ENCODE results near the gene EIF3A. TPM values are rescaled to one million over a fixed set of nuclear protein-coding genes. Genes with fewer than 3 reads are reported as not detected.
"Not testable (repeated sequence)": the region's sequence is repeated elsewhere in the genome, so short reads cannot be mapped to it uniquely, and the experiment has no call there.

Gene EIF3A, protein sequence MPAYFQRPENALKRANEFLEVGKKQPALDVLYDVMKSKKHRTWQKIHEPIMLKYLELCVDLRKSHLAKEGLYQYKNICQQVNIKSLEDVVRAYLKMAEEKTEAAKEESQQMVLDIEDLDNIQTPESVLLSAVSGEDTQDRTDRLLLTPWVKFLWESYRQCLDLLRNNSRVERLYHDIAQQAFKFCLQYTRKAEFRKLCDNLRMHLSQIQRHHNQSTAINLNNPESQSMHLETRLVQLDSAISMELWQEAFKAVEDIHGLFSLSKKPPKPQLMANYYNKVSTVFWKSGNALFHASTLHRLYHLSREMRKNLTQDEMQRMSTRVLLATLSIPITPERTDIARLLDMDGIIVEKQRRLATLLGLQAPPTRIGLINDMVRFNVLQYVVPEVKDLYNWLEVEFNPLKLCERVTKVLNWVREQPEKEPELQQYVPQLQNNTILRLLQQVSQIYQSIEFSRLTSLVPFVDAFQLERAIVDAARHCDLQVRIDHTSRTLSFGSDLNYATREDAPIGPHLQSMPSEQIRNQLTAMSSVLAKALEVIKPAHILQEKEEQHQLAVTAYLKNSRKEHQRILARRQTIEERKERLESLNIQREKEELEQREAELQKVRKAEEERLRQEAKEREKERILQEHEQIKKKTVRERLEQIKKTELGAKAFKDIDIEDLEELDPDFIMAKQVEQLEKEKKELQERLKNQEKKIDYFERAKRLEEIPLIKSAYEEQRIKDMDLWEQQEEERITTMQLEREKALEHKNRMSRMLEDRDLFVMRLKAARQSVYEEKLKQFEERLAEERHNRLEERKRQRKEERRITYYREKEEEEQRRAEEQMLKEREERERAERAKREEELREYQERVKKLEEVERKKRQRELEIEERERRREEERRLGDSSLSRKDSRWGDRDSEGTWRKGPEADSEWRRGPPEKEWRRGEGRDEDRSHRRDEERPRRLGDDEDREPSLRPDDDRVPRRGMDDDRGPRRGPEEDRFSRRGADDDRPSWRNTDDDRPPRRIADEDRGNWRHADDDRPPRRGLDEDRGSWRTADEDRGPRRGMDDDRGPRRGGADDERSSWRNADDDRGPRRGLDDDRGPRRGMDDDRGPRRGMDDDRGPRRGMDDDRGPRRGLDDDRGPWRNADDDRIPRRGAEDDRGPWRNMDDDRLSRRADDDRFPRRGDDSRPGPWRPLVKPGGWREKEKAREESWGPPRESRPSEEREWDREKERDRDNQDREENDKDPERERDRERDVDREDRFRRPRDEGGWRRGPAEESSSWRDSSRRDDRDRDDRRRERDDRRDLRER (N-terminal part only)
- 46.7 and 50.8 TPM in 2 replicates for total RNA-seq (2014; rRNA removed; shearing (Covaris generic))

DNA sequence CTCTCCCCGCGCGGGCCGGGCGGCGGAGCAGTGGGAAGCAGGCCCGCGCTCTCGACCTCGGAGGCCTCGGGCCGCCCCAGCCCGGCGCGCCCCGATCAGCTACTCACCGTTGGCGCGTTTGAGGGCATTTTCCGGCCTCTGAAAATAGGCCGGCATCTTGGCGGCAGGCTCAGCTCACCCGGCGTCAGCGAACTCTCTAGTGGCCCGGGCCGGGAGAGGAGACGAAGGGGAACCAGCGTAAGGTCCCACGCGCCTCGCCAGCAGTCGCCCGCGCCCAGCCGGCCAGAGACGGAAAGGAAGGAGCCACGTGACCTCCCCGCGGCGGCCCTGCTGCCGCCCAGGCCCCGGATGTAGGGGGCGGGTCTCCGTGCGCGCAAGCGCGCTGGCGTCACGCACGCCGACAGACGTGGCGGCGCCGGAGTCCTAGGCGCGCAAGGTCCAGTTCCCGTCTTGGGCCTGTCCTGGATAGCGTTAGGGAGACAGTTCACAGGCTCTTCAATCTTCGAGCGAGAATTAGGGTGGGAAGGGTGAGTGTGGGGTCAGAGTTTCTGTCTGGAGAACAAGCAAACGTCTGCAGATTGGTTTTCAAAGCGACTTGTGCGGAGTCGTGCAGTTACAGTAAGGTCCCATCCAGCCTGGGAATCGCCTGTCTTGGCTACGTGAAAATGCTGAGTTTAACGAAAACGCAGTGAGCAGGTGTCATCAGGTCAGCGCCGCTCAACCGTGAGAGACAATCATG, at the start of gene EIF3A:
EIF3A (minus strand) TSS at position 297 of the 739 bp plus-strand sequence; CDS start at position 156, 141 bp downstream.
- peak; percentile 86 for DNase-seq (ENCODE audit: low read depth)

DNA sequence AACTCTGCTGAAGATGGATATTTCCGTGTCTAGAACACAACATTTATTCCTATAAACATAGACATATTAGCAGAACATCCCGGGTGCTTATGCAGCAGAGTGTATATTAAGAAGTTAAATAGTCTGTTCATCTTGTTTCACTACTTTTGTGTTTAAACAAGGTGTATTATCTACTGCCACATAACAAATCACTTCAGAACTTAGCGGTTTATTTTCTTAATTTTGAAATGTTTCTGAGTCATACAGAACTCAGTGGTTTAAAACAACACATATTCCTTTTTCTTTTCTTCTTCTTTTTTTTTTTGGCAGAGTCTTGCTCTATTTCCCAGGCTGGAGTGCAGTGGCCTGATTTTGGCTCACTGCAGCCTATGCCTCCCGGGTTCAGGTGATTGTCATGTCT, 49.1 kb upstream of the EIF3A start:
- no peak for DNase-seq (ENCODE audit: low read depth)

DNA sequence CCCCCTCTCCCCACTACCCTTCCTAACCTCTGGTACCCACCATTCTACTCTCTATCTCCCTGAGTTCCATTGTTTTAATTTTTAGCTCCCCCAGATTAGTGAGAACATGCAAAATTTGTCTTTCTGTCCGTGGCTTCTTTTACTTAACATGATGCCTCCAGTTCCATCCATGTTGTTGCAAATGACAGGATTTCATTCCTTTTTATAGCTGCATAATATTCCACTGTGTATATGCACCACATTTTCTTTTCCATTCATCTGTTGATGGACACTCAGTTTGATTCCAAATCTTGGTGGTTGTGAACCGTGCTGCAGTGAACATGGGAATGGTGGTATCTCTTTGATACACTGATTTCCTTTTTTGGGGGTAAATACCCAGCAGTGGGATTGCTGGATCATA, 45.3 kb upstream of the EIF3A start:
- no peak for DNase-seq (ENCODE audit: low read depth)

DNA sequence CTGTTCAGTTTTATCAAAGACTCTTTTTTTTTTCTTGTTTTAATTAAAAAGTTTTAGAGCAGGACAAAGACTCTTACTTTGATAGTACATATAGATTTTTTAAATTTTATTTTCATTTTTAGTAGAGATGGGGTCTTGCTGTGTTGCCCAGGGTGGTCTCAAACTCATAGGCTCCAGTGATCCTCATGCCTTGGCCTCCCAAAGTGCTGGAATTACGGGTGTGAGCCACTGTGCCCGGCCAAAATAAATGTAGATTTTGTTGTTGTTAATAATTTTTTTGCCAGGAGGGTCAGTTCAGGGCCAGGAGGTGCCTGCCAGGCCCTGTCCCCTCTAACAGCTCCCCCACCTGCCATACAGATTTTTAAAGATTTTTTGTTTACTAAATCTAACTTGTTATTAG, 40.3 kb upstream of the EIF3A start:
- no peak for DNase-seq (ENCODE audit: low read depth)

DNA sequence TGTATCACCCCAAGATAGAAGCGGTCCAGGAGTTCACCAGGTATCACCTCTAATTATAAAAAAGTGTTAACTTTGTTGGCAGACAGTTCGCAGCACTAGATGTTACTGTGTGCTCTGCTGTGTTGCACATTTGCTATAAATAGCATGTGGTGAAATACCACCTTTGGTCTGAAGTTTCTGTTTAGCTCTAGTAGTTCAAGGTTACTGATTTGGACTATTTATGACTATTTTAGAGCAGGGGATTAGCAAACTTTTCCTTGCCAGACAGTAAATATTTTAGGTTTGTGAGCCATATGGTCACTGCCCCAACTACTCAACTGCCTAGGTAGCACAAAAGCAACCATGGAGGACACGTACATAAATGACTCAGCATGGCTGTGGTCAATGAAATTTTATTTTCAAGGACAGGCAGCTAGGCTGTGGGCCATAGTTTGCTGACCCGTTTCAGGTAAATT, 39.8 kb upstream of the EIF3A start:
- peak; percentile 58 for DNase-seq (ENCODE audit: low read depth)

DNA sequence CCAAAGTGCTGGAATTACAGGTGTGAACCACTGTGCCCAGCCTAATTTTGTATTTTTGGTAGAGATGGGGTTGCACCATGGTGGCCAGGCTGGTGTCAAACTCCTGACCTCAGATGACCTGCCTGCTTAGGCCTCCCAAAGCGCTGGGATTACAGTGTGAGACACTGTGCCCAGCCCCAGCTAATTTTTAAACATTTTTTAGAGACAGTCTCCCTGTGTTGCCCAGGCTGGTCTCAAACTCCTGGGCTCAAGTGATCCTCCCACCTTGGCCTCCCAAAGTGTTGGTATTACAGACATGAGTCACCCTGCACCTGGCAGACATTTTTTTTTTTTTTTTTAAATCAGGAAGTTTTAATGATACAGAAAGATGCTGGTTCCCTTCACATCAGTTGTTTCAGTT, 38.8 kb upstream of the EIF3A start:
- no peak for DNase-seq (ENCODE audit: low read depth)

DNA sequence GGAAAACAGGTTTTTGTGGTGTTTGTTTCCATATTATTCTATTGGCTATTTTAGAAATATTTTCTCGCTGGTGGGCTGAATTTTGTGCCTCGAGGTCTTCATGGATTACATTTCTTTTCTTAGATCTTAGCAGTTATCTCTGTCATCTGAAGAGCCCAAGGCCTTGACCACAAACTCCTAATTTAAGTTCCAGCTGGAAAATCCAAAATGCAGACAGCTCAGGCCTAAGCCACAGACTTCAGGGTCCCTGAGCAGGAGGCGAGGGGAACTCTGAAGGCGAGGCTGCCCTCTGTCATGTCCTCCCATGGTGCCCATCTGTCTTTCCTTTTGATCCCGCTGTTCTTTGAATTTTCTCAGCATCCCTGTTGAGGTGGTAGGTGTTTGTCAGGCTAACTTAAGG, 37.6 kb upstream of the EIF3A start:
- DNase-seq (ENCODE audit: low read depth): peak; percentile 21

DNA sequence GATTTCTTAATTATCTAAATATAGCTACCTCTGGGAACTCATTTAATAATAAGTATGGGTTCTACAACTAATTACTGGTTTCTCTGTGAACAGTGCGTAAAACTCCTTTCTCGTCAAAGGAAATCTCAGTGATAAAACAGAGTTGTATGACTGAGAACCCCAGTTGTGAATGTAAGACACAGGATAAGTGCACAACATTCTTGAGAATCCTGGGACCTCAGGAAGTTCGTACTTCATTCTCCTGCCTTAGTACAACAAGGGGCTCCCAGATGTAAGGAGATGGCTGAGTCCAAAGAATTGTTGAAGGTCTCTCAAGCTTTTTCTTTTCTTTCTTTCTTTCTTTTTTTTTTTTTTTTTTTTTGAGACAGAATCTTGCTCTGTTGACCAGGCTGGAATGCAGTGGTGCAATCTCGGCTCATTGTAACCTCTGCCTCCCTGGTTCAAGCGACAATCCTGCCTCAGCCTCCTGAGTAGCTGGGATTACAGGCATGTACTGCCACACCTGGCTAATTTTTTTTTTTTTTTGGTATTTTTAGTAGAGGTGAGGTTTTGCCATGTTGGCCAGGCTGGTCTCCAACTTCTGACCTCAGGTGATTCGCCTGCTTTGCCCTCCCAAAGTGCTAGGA, 35.8 kb upstream of the EIF3A start:
- no peak for DNase-seq (ENCODE audit: low read depth)

DNA sequence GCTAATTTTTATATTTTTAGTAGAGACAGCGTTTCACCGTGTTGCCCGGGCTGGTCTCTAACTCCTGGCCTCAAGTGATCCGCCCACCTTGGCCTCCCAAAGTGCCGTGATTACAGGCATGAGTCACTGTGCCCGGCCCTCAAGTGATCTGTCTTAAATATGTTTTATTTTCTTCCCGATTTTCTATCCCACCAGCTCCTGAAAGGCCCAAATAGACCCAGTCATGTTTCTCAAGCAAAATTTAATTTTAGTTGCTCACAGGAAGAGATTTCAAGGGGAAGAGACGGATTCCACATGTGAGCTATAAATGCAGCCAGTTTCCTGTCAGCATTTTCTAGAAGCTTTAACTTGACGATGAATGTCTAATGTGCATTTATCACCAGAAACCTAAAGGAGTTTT, 35.3 kb upstream of the EIF3A start:
- DNase-seq (ENCODE audit: low read depth): no peak

DNA sequence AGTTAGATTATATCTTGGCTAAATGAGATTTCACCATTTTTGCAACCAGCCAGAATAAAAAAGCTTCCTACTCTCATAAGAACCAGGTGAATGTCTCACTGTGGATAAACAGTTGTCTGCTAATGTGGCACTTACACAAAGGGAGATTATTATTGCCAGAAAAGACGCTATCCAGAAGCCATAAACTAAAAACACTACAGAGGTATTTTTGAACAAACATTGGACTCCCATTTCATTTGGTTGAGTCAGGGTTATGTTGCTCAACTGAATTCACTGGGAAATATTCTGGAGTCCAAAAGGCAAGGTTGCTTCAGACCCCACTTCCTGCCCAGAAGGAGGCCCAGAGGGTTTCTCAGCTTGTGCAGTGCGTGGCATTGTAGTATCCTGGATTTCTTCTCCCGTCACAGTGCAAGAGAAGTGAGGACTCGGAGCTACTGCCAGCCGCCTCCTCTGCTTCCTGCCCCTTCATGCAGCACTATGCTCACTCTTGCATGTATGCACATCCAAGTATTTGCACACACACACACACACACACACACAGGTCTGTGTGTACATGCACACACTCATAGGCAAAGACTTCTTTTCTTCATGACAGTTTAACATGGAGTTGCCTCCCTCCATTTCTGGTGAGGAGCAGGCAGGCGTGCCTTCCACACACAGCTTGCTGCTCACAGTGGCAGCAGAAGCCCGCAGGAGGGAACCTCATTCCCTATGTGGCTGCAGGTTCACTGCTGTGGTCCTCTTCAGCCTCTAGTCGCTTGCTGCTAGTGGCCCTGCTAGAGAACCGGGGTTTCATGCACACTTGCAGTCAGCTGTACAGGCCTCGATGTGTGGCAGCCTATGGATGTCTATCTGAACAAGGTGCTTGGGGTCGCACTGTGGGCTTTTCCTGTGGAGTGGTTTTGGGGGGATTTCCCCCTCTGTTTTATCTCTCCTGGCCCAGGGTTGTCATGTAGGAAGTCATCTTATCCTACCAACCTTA, 33.4 kb upstream of the EIF3A start:
- peak; percentile 35 for DNase-seq (ENCODE audit: low read depth)

DNA sequence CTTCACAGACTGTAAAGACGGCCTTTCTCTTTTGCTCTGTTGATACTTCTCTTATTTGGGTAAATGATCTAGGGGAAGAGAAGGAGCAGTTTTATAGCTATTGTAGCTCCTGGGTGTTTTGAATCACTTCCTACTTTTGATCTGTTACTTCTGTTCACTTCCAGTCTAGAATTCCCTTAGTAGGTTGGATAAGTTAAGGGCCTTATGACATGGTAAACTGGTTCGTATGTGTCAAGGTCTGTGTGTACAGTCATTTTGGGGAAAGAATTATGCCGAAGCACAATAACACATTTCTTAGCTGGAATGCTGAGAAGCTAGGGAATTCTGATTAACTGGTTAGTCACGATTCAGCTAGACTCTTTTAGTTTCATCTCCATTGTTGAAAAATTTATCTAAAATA, 31.4 kb upstream of the EIF3A start:
- no peak for DNase-seq (ENCODE audit: low read depth)

DNA sequence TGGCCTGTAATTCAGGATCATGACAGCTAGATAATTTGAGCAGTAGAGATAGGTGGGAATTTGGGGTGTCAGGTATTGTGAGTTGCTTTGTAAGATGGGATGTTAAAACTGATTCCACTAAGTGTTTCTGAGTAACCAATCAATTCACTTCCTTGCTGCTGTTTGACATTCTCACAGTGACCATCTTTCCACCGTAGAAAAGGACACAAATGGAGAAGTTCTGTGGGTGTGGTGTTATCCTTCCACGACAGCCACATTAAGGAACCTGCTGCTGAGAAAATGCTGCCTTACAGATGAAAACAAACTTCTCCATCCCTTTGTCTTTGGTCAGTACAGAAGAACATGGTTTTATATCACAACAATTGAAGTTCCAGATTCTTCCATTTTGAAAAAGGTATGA, 27.2 kb upstream of the EIF3A start:
- not testable (repeated sequence) for DNase-seq (ENCODE audit: low read depth)

DNA sequence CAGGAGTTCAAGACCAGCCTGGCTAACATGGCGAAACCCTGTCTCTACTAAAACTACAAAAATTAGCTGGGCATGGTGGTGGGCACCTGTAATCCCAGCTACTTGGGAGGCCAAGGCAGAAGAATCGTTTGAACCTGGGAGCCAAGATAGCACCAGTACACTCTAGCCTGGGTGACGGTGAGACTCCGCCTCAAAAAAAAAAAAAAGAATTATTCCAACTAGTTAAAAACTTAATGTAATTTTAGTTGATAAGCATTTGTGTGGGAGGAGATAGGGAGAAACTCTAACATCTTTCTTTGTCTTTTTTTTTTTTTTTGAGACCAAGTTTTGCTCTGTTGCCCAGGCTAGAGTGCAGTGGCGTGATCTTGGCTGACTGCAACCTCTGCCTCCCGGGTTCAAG, 26.5 kb upstream of the EIF3A start:
- DNase-seq (ENCODE audit: low read depth): not testable (repeated sequence)

DNA sequence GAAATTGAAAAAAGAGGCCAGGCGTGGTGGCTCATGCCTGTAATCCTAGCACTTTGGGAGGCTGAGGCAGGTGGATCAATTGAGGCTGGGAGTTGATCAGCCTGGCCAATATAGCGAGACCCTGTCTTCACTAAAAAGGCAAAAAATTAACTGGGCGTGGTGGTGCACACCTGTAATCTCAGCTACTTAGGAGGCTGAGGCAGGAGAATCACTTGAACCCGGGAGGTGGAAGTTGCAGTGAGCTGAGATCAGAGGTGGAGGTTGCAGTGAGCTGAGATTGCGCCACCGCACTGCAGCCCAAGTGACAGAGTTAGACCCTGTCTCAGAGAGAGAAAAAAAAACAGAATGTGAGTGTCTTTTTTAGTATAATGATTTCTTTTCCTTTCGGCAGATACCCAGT, 25.3 kb upstream of the EIF3A start:
- DNase-seq (ENCODE audit: low read depth): not testable (repeated sequence)

DNA sequence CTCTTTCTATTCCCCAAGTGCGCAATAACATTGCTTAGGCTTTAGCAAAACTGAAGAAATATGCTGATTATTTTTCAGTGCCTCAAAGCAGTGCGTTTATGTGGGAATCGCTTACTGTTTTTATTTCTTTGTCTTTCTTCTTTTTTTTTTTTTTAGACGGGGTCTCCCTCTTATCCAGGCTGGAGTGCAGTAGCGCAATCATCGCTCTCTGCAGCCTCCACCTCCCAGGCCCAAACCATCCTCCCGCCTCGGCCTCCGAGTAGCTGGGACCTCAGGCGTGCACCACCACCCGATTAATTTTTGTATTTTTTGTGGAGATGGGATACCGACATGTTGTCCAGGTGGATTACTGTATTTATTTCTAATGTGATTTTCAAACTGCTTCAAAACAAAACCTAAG, 24.5 kb upstream of the EIF3A start:
- no peak for DNase-seq (ENCODE audit: low read depth)

DNA sequence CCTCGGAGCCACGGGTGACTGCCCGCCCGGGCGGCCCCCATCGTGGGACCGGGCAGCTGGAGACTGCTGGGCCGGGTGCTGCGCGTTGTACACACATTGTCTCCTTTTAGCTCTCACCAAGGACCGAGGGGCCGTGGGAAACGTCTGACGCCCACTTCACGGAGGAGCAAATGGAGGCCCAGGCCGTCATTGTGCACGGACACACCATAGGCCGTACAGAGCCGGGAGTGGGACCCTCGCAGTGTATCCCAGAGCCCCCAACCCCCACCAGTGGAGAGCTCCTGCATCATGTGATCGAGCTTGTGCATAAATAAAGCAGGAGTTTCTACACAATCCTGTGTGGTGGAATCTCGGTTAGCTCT, 24.0 kb upstream of the EIF3A start:
- DNase-seq (ENCODE audit: low read depth): no peak

DNA sequence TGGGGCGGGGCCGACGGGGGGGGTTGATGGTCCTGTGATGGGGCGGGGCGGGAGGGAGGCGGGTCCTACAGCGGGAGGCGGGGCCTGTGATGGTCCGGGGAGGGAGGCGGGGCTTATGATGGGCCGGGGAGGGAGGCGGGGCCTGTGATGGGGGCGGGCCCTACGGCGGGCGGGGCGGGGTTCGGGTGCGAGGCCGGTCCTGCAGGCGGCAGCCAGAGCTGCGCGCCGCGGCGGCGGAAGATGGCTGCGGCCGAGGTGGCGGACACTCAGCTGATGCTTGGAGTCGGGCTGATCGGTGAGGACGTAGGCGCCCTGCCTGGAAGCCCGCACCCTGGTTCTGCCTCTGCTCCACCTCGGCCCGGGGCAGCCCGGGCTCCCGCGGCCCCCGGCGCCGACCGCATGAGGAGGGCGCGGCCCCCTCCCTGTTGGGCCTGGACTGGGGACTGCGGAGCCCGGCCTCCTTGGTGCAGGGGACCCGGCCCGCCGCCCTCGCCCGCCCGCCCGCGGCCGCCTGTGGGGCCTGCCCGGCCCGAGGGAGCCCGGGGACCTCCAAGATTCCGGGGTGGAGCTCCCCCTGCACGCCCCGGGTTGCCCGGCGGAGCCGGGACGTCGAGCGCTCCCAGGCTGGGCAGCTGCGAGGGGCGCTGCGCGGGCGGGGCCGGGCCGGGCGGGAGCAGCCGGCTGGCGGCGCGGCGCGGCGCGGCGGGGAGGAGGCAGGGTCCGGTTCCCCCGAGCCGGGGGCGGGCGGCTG, 23.5 kb upstream of the EIF3A start, which contains the start of gene DENND10:
DENND10 (plus strand) TSS at position 211 of the 751 bp plus-strand sequence; CDS start at position 241, 30 bp downstream.
- DNase-seq (ENCODE audit: low read depth): peak; percentile 63

DNA sequence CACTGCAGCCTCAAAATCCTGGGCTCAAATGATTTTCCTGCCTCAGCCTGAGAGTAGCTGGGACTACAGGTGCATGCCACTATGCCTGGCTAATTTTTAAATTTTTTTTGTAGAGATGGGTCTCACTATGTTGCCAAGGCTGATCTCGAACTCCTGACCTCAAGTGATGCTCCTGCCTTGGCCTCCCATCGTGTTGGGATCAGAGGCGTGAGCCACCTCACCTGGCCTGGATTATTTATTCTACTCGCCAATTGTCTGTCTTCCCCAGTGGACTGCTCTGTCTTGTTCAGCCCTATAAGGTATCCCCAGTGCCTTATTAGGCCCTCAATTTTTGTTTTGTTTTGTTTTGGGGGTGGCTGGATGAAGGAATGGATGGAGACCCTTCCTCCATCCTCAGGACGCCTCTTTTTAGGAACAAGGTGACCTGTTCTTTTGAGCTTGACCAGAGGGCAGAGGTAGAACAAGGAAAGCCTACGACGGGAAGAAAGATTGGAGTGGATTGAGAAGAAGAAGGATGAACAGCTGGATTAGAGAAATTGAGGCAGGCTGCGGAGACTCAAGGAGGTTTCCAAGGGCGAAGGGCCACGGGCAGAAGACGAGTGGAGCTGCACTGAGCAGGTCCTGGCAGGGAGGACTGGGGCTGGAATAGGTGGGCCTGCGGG, 22.8 kb upstream of the EIF3A start:
- DNase-seq (ENCODE audit: low read depth): no peak

Data from RPMI7951 (cell line).